Kidney (tissue), 14 donors: Measurements from ENCODE around the gene KRTAP2-3. TPM values are rescaled to one million over a fixed set of nuclear protein-coding genes. Genes with fewer than 3 reads are reported as not detected.
"Not testable (repeated sequence)": the region's sequence is repeated elsewhere in the genome, so short reads cannot be mapped to it uniquely, and the experiment has no call there.

Source experiments
- DNase-seq, 5 donors: peaks; one replicate each; pipeline ENCODE4 v3.0.0-alpha.2; 2013 to 2020
- FAIRE-seq: peaks from 2 replicates; lab custom pipeline; 2012; peaks lifted over from hg19 to GRCh38; lab: Jason Lieb, UNC
- H3K27ac ChIP-seq, 2 donors: one replicate each; pipeline ENCODE4 v1.7.0; 2013; ENCODE audit warnings: low read depth in 2 of 2, low read length in 2 of 2, inconsistent platforms in 1 of 2
- H3K27me3 ChIP-seq: one replicate; pipeline ENCODE4 v1.7.1; 2013; ENCODE audit warnings: low read length, inconsistent platforms; ENCODE audit not compliant: control insufficient read depth, insufficient read depth
- H3K36me3 ChIP-seq, 3 donors: one replicate each; pipeline versions ENCODE4 v1.7.0 to v1.7.1; 2013; ENCODE audit warnings: low read length in 3 of 3, control low read depth in 1 of 3, inconsistent platforms in 1 of 3; ENCODE audit not compliant: insufficient read depth in 3 of 3, control insufficient read depth in 2 of 3
- H3K4me1 ChIP-seq, 3 donors: one replicate each; pipeline versions ENCODE4 v1.7.0 to v1.7.1; 2013; ENCODE audit warnings: low read length in 3 of 3, inconsistent platforms in 1 of 3, low read depth in 1 of 3; ENCODE audit not compliant: control insufficient read depth in 2 of 3, insufficient read depth in 2 of 3
- H3K4me3 ChIP-seq, 3 donors: one replicate each; pipeline versions ENCODE4 v1.7.0 to v1.8.1; 2013; ENCODE audit warnings: low read length in 3 of 3, control low read depth in 1 of 3, inconsistent platforms in 1 of 3
- H3K9ac ChIP-seq, 3 donors: one replicate each; pipeline versions ENCODE4 v1.7.0 to v1.7.1; 2013; ENCODE audit warnings: low read length in 3 of 3, control low read depth in 1 of 3, inconsistent platforms in 1 of 3
- H3K9me3 ChIP-seq, 3 donors: one replicate each; pipeline versions ENCODE4 v1.7.0 to v1.7.1; 2013; ENCODE audit warnings: low read length in 3 of 3, control low read depth in 1 of 3, inconsistent platforms in 1 of 3; ENCODE audit not compliant: control insufficient read depth in 2 of 3, insufficient read depth in 1 of 3
- CTCF ChIP-seq: IDR thresholded peaks from 3 replicates; pipeline ENCODE4 v1.5.1; 2012; ENCODE audit warnings: mild to moderate bottlenecking, moderate library complexity, borderline replicate concordance; ENCODE audit not compliant: insufficient read depth; ENCODE audit errors: extremely low read depth
- intact Hi-C: fragments of 100-400 bp; cut with DNase I; formaldehyde crosslinking; loops from one replicate; pipeline ENCODE4 v1.11.1; 2022
- polyA plus RNA-seq: library from polyadenylated mRNA; stranded (reverse); fragments of 350-450 nt; fragmentation: Illumina TruSeq; extraction: RNeasy Lipid Tissue Mini Kit (QIAGEN cat#74804); gene quantifications from one replicate; pipeline ENCODE4 v1.2.3, GENCODE V29; 2014; ENCODE audit warnings: low read depth, low replicate concordance; ENCODE audit not compliant: insufficient read depth
- total RNA-seq: library from RNA; stranded (reverse); fragmentation: NEBNext Ultra II Directional; extraction: Animal tissue kit (Norgen Biotek cat#: 25700); gene quantifications from one replicate; pipeline ENCODE4 v1.2.1, GENCODE V29; 2021
- donor health status: control.
- donor health status: control.
- donor health status: control.
- donor health status: control.
- donor health status: control.
- donor health status: DM: yes; HTN: yes; CAD: no.
- donor health status: Normal renal cell carcinoma (clear cell type).

KRTAP2-3 gene
- total and polyA plus RNA-seq, 2 donors from 2014 or later = 0.28 TPM; not detected in 1

DNA sequence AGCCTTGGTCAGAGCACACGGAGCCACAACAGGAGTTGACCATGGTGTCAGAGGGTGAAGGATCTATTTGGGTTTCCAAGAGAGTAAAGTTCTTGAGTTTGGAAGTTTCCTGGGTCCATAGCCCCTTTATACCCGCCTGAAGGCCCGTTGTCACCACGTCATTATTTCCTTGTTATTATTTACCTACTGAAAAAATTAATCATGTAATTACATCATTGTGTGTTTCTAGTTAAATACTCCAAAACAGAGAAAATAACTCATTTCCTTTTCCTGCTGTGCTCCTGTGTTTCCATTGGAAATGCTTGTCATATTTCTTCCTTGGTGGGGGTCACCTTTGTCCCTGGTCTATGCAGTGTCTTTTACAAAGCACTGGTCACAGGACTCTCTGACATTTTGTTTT, 38.1 kb upstream of the KRTAP2-3 start, which contains the start of gene KRTAP4-8:
Gene KRTAP4-8 (minus strand): TSS at position 101 of the 400 bp plus-strand sequence. CDS start 58 bp downstream, at position 43.
- Histone ChIP-seq H3K27ac (no peak within 1 kb of the TSS), H3K9ac (no peak within 1 kb of the TSS), H3K9me3 (no peaks in the 10 kb centered on the region), H3K27me3 (no peaks in the 10 kb centered on the region), H3K4me3 (no peak within 1 kb of the TSS), H3K4me1 (no peaks in the 10 kb centered on the region), H3K36me3 (no peaks in the 10 kb centered on the region)
- DNase-seq (no peak), FAIRE-seq (no peak)
- intact Hi-C loops = no loop called here
- no peak for TF ChIP-seq CTCF

- no peaks in the 10 kb centered on the region for H3K4me1 ChIP-seq
- TF ChIP-seq CTCF = no peak
- DNase-seq (no peak), FAIRE-seq (no peak)
- no peaks in the 10 kb centered on the region for H3K36me3 ChIP-seq
- H3K4me3 ChIP-seq = no peak overlapping the region
- no peaks in the 10 kb centered on the region for H3K9me3 ChIP-seq
- no peak overlapping the region for H3K9ac ChIP-seq
- H3K27me3 ChIP-seq = no peaks in the 10 kb centered on the region
- H3K27ac ChIP-seq = no peak overlapping the region
- intact Hi-C loops = no loop called here
Measured at GRCh38 chr17:41096055-41096454, 36.1 kb upstream of the KRTAP2-3 start.

DNA sequence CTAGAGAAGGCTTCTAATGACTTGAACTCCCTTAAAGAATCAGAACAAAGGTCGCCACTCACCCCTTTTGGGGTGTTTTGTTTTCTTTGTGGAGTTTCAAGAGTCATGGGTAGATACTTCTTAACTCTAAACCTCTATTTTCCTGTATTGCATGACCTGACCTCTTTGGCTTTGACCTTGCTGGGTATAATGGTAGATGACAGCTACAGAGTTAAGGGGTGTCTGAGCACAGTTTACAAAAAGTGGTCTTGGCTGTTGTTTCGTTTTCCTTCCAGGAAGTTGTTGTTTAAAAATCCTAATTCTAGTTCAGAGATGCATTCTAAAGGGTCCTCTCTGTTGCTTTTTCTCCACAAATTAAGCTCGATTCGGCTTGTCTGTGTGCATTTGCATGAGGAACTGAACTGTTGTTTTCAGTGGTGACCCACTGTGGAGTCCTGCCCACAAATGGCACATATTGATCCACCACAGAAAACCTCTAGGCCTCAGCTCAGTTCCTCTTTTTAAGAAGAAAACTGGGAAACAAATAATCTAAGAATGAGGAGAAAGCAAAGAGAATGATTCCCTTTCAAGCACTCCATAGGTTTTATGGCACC, 28.9 kb upstream of the KRTAP2-3 start:
- H3K9ac ChIP-seq, H3K36me3 ChIP-seq, H3K9me3 ChIP-seq, H3K27ac ChIP-seq, FAIRE-seq, DNase-seq, intact Hi-C loops, H3K4me3 ChIP-seq, H3K4me1 ChIP-seq, H3K27me3 ChIP-seq: not testable (repeated sequence)

- intact Hi-C loops, DNase-seq, H3K4me1 ChIP-seq, H3K27ac ChIP-seq, FAIRE-seq, H3K4me3 ChIP-seq, H3K27me3 ChIP-seq, H3K9ac ChIP-seq, H3K36me3 ChIP-seq, H3K9me3 ChIP-seq: not testable (repeated sequence)
Measured at GRCh38 chr17:41084100-41084856, 24.4 kb upstream of the KRTAP2-3 start, which contains the start of gene KRTAP4-7. KRTAP4-7 (plus strand) TSS chr17:41084150; CDS start chr17:41084207, 57 bp downstream.

DNA sequence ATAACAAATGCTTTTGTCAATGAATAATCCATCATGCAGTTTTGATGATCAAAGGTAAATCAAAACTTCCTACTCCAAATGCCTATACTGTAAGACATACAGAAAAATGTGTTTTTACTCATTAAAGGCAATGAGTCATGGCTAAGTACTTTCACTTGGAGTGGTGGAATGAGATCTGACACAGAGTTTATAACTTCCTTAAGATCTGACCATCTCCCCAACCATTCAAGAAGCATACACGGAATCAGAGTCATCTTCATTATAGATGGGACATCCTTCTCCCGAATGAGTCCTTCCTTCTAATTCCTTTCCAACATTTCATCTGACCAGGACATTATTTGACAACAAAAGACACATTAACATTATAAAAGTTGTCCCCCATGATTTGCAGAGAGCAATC, 23.5 kb upstream of the KRTAP2-3 start:
- H3K27me3 ChIP-seq = not testable (repeated sequence)

More for the DNA sequence above, 23.5 kb upstream of the KRTAP2-3 start:
- H3K9ac ChIP-seq, intact Hi-C loops, H3K4me1 ChIP-seq, FAIRE-seq, H3K9me3 ChIP-seq, DNase-seq, H3K4me3 ChIP-seq, H3K36me3 ChIP-seq, H3K27ac ChIP-seq: not testable (repeated sequence)
